ENCODE measurements around the gene HEATR3.

DNA sequence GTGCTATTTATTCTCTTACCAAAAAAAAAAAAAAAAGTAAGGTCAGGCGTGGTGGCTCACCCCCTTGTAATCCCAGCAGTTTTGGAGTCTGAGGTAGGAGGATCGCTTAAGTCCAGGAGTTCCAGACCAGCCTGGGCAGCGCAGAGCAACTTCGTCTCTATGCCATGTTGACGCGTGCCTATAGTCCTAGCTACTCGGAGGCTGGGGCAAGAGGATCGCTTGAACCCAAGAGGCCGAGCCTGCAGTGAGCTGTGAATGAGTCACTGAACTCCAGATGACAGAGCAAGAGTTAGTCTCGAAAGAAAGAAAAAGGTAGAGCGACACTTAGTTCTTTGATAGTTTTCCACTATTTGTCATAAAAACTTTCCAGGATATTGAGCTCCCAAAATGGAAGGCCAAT lies 86.0 kb downstream of the HEATR3 start:
- TF ChIP-seq CTCF (IDR thresholded peaks at IDR 0.05) (no peak), EZH2 (IDR thresholded peaks at IDR 0.05; ENCODE audit: borderline replicate concordance, insufficient read depth, low read depth, low read length, poor library complexity, severe bottlenecking) (no peak)
